Immature natural killer cell (primary cell): ENCODE data around the gene NSMF. TPM values are rescaled to one million over a fixed set of nuclear protein-coding genes. Genes with fewer than 3 reads are reported as not detected.

ENCODE experiments used
- DNase-seq, 3 donors: peaks; one replicate each; pipeline ENCODE4 v3.0.0; 2022; ENCODE audit warnings: mixed read lengths in 1 of 3
- H3K27ac Mint-ChIP-seq, 6 donors: one replicate each; pipeline ENCODE4 v1.8.0; 2020; ENCODE audit warnings: mixed read lengths in 6 of 6, mild to moderate bottlenecking in 5 of 6, inconsistent platforms in 4 of 6, moderate library complexity in 3 of 6
- H3K27me3 Mint-ChIP-seq, 3 donors: one replicate each; pipeline ENCODE4 v1.8.0; 2020 to 2021; ENCODE audit warnings: low read depth in 3 of 3, mild to moderate bottlenecking in 3 of 3, mixed read lengths in 3 of 3, moderate library complexity in 3 of 3, inconsistent platforms in 1 of 3
- H3K36me3 Mint-ChIP-seq, 3 donors: one replicate each; pipeline ENCODE4 v1.8.0; 2020; ENCODE audit warnings: mixed read lengths in 3 of 3, inconsistent platforms in 2 of 3, mild to moderate bottlenecking in 2 of 3
- H3K4me1 Mint-ChIP-seq, 2 donors: one replicate each; pipeline ENCODE4 v1.8.0; 2020; ENCODE audit warnings: inconsistent platforms in 2 of 2, mild to moderate bottlenecking in 2 of 2, mixed read lengths in 2 of 2, moderate library complexity in 1 of 2
- H3K4me3 Mint-ChIP-seq, 5 donors: one replicate each; pipeline ENCODE4 v1.8.0; 2020; ENCODE audit warnings: mild to moderate bottlenecking in 5 of 5, mixed read lengths in 5 of 5, inconsistent platforms in 3 of 5, moderate library complexity in 3 of 5
- H3K9me3 Mint-ChIP-seq, 6 donors: one replicate each; pipeline ENCODE4 v1.8.0; 2020; ENCODE audit warnings: mild to moderate bottlenecking in 6 of 6, mixed read lengths in 6 of 6, inconsistent platforms in 4 of 6, moderate library complexity in 3 of 6
- polyA plus RNA-seq, 3 donors: library from polyadenylated mRNA; unstranded; fragments of 300-500 nt; fragmentation: Illumina TruSeq; gene quantifications; one replicate each; pipeline ENCODE4 v1.2.3, GENCODE V29; 2021

Gene NSMF
- polyA plus RNA-seq, 3 donors from 2014 or later = 9.4 to 14.3 (median 9.6) TPM

GRCh38 chr9:137404961-137405567 lies 54.1 kb downstream of the NSMF start:
- Mint-ChIP-seq H3K27me3 (peaks cover 0 to 4% (median 1%) of the 10 kb centered on the region in 3 donors), H3K27ac (no peak overlapping the region), H3K4me3 (no peak overlapping the region), H3K9me3 (no peaks in the 10 kb centered on the region), H3K4me1 (peaks cover 14 to 19% of the 10 kb centered on the region in 2 donors), H3K36me3 (peaks cover 0 to 11% (median 6%) of the 10 kb centered on the region in 3 donors)
- no peak for DNase-seq

GRCh38 chr9:137403269-137403668 lies 55.9 kb downstream of the NSMF start:
- no peak for DNase-seq
- Mint-ChIP-seq H3K36me3 (peaks cover 4 to 13% (median 6%) of the 10 kb centered on the region in 3 donors), H3K4me1 (peaks cover 6 to 20% of the 10 kb centered on the region in 2 donors), H3K27me3 (peaks cover 0 to 4% (median 1%) of the 10 kb centered on the region in 3 donors), H3K27ac (no peak overlapping the region), H3K9me3 (no peaks in the 10 kb centered on the region), H3K4me3 (no peak overlapping the region)

DNA sequence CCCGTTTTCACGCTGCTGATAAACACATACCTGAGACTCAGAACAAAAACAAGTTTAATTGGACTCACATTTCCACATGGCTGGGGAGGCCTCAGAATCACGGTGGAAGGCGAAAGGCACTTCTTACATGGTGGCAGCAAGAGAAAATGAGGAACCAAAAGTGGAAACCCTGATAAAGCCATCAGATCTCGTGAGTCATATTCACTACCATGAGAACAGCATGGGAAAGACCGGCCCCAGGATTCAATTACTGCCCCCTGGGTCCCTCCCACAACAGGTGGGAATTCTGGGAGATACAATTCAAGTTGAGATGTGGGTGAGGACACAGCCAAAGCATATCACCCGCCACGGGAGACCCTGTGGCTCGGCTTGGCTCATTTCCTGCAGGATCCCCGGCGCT lies 56.4 kb downstream of the NSMF start:
- H3K27me3 Mint-ChIP-seq = peaks cover 0 to 4% (median 1%) of the 10 kb centered on the region in 3 donors
- H3K4me3 Mint-ChIP-seq = no peak overlapping the region

DNA sequence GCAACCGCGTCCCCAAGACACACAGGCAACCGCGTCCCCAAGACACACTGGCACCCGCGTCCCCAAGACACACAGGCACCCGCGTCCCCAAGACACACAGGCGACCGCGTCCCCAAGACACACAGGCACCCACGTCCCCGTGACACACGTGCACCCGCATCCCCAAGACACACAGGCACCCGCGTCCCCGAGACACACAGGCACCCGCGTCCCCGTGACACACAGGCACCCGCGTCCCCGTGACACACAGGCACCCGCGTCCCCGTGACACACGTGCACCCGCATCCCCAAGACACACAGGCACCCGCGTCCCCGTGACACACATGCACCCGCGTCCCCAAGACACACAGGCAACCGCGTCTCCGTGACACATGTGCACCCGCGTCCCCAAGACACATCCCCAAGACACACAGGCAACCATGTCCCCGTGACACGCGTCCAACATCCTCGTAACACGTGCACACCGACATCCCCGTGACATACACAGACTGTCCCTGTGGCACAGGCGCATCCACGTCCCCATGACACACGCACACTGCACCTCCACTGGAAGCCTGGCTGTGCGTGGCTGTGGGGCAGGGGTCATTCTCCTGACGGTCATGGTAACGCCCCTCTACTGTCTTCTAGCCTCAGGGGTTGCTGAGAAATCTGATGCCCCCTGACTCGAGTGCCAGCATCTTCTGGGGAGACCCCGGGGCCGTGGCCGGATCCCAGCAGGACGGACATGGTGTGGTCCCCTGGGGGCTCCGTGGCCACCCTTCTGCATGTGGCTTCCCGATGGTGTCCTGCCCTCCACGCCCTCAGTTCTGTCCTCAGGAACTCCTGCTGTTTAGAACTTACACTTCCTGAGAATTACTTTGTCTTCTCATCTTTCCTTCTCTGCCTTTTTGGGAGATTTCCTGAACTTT lies 60.3 kb downstream of the NSMF start:
- Mint-ChIP-seq H3K27me3 (peaks cover 0 to 2% (median 2%) of the 10 kb centered on the region in 3 donors), H3K4me1 (peaks cover 2 to 10% of the 10 kb centered on the region in 2 donors), H3K4me3 (no peak overlapping the region), H3K36me3 (peaks cover 6 to 14% (median 13%) of the 10 kb centered on the region in 3 donors), H3K9me3 (no peaks in the 10 kb centered on the region), H3K27ac (no peak overlapping the region)
- no peak for DNase-seq

More for the DNA sequence above, 56.4 kb downstream of the NSMF start:
- Mint-ChIP-seq H3K36me3 (peaks cover 6 to 13% (median 6%) of the 10 kb centered on the region in 3 donors), H3K9me3 (no peaks in the 10 kb centered on the region), H3K4me1 (peaks cover 5 to 20% of the 10 kb centered on the region in 2 donors), H3K27ac (no peak overlapping the region)
- DNase-seq = no peak

GRCh38 chr9:137397675-137398423 lies 61.3 kb downstream of the NSMF start:
- DNase-seq = no peak
- Mint-ChIP-seq H3K36me3 (peaks cover 6 to 14% (median 13%) of the 10 kb centered on the region in 3 donors), H3K27me3 (peaks cover 0 to 2% (median 2%) of the 10 kb centered on the region in 3 donors), H3K9me3 (no peaks in the 10 kb centered on the region), H3K4me1 (peaks cover 2 to 10% of the 10 kb centered on the region in 2 donors), H3K27ac (peak overlapping the region in 1 of 6 donors; percentile 5), H3K4me3 (no peak overlapping the region)

Other genes with a start within 250 kb of the NSMF start
- gene RNF208, start 237.1 kb downstream of the NSMF start, polyA plus RNA-seq = not detected
- gene CYSRT1, start 234.2 kb downstream of the NSMF start, polyA plus RNA-seq = under 1 TPM in 1 of 3 donors, not detected in 2; 0.19 TPM
- not detected for gene RNF224, start 231.8 kb downstream of the NSMF start, polyA plus RNA-seq
- gene SLC34A3, start 228.4 kb downstream of the NSMF start, polyA plus RNA-seq = not detected
- 10 to 100 TPM; 60.8 to 98.2 (median 71.9) TPM for gene TUBB4B, start 218.0 kb downstream of the NSMF start, polyA plus RNA-seq
- not detected for gene STPG3, start 208.0 kb downstream of the NSMF start, polyA plus RNA-seq
- 10 to 100 TPM; 25.0 to 36.8 (median 34.6) TPM for gene NELFB, start 204.0 kb downstream of the NSMF start, polyA plus RNA-seq
- 10 to 100 TPM in 1 of 3 donors, 1 to 10 TPM in 2; 4.9 to 13.9 (median 7.2) TPM for gene TOR4A, start 181.6 kb downstream of the NSMF start, polyA plus RNA-seq
- under 1 TPM in 1 of 3 donors, not detected in 2; 0.14 TPM for gene NRARP, start 157.1 kb downstream of the NSMF start, polyA plus RNA-seq
- 1 to 10 TPM; 1.6 to 6.3 (median 4.3) TPM for gene EXD3, start 36.2 kb downstream of the NSMF start, polyA plus RNA-seq
- 1 to 10 TPM; 1.2 to 2.1 (median 1.4) TPM for gene NOXA1, start 35.9 kb downstream of the NSMF start, polyA plus RNA-seq
- gene ENTPD8, start 18.0 kb downstream of the NSMF start, polyA plus RNA-seq = not detected
- gene PNPLA7, start 91.1 kb upstream of the NSMF start, polyA plus RNA-seq = under 1 TPM; 0.24 to 0.53 (median 0.32) TPM
- 10 to 100 TPM; 27.2 to 87.7 (median 48.8) TPM for gene MRPL41, start 92.5 kb upstream of the NSMF start, polyA plus RNA-seq
- 10 to 100 TPM; 21.4 to 32.4 (median 30.1) TPM for gene DPH7, start 119.6 kb upstream of the NSMF start, polyA plus RNA-seq
- 1 to 10 TPM; 1.5 to 7.0 (median 3.3) TPM for gene ZMYND19, start 131.2 kb upstream of the NSMF start, polyA plus RNA-seq
- 10 to 100 TPM; 39.1 to 60.7 (median 57.3) TPM for gene ARRDC1, start 146.4 kb upstream of the NSMF start, polyA plus RNA-seq
- 10 to 100 TPM; 14.1 to 62.7 (median 14.8) TPM for gene EHMT1, start 159.7 kb upstream of the NSMF start, polyA plus RNA-seq